Endothelial cell of umbilical vein (primary cell): ENCODE measurements around the gene NAPA.

ENCODE experiments used
- POLR2AphosphoS5 ChIP-seq: IDR thresholded peaks from 2 replicates; pipeline ENCODE4 v1.6.1; 2012; ENCODE audit warnings: low read depth, mild to moderate bottlenecking, control low read depth, low read length, moderate library complexity; ENCODE audit not compliant: insufficient read depth
- TF ChIP-seq, protein P1 (sequence below), 2 donors: IDR thresholded peaks; 1 replicate in 1 of 2; 2 replicates in 1 of 2; pipeline ENCODE4 v1.5.1; 2011; ENCODE audit warnings: low read length in 2 of 2, mild to moderate bottlenecking in 2 of 2, moderate library complexity in 2 of 2, control low read depth in 1 of 2, inconsistent platforms in 1 of 2, low read depth in 1 of 2; ENCODE audit not compliant: insufficient read depth in 1 of 2; ENCODE audit errors: extremely low read depth in 1 of 2

GRCh38 chr19:47471381-47471732 lies 43.5 kb downstream of the NAPA start:
- TF ChIP-seq, protein P1, sequence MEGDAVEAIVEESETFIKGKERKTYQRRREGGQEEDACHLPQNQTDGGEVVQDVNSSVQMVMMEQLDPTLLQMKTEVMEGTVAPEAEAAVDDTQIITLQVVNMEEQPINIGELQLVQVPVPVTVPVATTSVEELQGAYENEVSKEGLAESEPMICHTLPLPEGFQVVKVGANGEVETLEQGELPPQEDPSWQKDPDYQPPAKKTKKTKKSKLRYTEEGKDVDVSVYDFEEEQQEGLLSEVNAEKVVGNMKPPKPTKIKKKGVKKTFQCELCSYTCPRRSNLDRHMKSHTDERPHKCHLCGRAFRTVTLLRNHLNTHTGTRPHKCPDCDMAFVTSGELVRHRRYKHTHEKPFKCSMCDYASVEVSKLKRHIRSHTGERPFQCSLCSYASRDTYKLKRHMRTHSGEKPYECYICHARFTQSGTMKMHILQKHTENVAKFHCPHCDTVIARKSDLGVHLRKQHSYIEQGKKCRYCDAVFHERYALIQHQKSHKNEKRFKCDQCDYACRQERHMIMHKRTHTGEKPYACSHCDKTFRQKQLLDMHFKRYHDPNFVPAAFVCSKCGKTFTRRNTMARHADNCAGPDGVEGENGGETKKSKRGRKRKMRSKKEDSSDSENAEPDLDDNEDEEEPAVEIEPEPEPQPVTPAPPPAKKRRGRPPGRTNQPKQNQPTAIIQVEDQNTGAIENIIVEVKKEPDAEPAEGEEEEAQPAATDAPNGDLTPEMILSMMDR (IDR thresholded peaks at IDR 0.05; ENCODE audit: extremely low read depth in 1 of 2, insufficient read depth in 1 of 2, low read depth in 1 of 2, low read length in 2 of 2): no peak
- TF ChIP-seq POLR2AphosphoS5: no peak
